Fibroblast of upper back skin (primary cell): ENCODE measurements around the gene PRAC1.

Experiments used
- DNase-seq: peaks from one replicate; pipeline ENCODE4 v3.0.0-alpha.2; 2013

The PRAC1 gene

GRCh38 chr17:48692049-48692448, 30.3 kb downstream of the PRAC1 start:
- no peak for DNase-seq

GRCh38 chr17:48690655-48691054, 31.7 kb downstream of the PRAC1 start:
- no peak for DNase-seq

GRCh38 chr17:48681609-48682008, 40.7 kb downstream of the PRAC1 start:
- DNase-seq = no peak

GRCh38 chr17:48679385-48680096, 42.8 kb downstream of the PRAC1 start:
- no peak for DNase-seq

GRCh38 chr17:48678141-48678971, 44.0 kb downstream of the PRAC1 start:
- DNase-seq = peak; percentile 40

GRCh38 chr17:48676963-48677558, 45.3 kb downstream of the PRAC1 start:
- no peak for DNase-seq

GRCh38 chr17:48672340-48672739, 50.0 kb downstream of the PRAC1 start:
- no peak for DNase-seq
